ENCODE results near the gene HPRT1.
"Not testable (repeated sequence)": the region's sequence is repeated elsewhere in the genome, so short reads cannot be mapped to it uniquely, and the experiment has no call there.

DNA sequence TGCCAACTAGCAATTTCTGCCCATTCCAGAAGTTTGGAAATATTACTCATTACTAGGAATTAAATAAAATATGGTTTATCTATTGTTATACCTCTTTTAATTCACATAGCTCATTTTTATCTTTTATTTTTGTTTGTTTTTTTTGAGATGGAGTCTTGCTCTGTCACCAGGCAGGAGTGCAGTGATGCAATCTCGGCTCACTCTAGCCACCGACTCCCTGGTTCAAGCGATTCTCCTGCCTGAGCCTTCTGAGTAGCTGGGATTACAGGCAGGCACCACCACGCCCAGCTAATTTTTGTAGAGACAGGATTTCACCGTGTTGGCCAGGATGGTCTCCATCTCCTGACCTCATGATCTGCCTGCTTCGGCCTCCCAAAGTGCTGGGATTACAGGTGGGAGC is 4.5 kb downstream of the HPRT1 start:
- TF ChIP-seq, protein P1, sequence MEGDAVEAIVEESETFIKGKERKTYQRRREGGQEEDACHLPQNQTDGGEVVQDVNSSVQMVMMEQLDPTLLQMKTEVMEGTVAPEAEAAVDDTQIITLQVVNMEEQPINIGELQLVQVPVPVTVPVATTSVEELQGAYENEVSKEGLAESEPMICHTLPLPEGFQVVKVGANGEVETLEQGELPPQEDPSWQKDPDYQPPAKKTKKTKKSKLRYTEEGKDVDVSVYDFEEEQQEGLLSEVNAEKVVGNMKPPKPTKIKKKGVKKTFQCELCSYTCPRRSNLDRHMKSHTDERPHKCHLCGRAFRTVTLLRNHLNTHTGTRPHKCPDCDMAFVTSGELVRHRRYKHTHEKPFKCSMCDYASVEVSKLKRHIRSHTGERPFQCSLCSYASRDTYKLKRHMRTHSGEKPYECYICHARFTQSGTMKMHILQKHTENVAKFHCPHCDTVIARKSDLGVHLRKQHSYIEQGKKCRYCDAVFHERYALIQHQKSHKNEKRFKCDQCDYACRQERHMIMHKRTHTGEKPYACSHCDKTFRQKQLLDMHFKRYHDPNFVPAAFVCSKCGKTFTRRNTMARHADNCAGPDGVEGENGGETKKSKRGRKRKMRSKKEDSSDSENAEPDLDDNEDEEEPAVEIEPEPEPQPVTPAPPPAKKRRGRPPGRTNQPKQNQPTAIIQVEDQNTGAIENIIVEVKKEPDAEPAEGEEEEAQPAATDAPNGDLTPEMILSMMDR (IDR thresholded peaks at IDR 0.05; ENCODE audit: poor library complexity) = not testable (repeated sequence)
- not testable (repeated sequence) for TF ChIP-seq EZH2 (IDR thresholded peaks at IDR 0.05; ENCODE audit: borderline replicate concordance); EZH2phosphoT487 (IDR thresholded peaks at IDR 0.05; ENCODE audit: low read depth, severe bottlenecking, unreplicated experiment)
